GM19395 (cell line): ENCODE data around the gene ACVR2B.

ENCODE experiments used
- ATAC-seq: cut with Tn5 transposase; IDR thresholded peaks from one replicate; pipeline ENCODE4 v1.9.1; 2021; ENCODE audit warnings: mild to moderate bottlenecking, moderate library complexity; ENCODE audit not compliant: unreplicated experiment

The ACVR2B gene

DNA sequence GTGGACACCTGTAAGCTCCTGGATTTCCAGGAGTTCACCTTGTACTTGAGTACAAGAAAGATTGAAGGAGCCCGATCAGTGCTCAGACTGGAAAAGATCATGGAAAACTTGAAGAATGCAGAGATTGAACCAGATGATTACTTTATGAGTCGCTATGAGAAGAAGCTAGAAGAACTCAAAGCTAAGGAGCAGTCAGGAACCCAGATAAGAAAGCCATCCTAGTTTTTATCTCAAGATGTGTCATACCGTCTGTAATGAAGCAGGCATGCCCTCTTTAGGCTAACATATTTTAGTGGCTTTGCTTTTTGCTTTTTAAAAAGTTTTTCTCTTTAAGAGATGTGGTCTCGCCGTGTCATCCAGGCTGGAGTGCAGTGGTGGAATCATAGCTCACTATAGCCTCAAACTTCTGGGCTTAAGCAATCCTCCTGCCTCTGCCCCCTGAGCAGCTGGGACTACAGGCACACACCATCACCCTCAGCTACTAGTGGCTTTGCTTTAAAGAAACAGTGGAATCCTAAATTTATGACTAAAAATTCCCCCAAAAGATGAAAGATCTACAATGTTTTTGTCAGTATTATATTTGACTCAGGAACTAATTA lies 70.5 kb downstream of the ACVR2B start:
- no peak for ATAC-seq

DNA sequence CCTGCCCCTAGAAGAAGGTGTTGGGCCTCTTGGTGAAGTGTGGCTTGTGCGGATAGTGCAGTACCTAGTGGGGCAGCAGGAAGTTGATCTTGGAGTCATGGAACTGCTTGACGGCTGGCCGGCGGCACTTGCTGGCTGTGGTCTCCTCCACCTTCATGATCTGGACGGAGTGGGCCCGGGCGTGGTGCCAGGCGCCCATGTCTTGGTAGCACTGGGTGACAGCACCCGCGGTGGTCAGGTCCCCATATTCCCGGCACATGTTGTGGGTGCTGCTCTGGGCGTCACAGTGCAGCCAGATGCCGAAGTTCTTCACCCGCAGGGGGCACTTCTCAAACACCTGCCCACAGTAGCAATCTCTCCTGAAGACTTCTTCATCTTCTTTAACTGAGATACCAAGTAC lies 73.1 kb downstream of the ACVR2B start:
- no peak for ATAC-seq

- no peak for ATAC-seq
These were observed 74.8 kb downstream of the ACVR2B start for GRCh38 chr3:38528457-38528856.

DNA sequence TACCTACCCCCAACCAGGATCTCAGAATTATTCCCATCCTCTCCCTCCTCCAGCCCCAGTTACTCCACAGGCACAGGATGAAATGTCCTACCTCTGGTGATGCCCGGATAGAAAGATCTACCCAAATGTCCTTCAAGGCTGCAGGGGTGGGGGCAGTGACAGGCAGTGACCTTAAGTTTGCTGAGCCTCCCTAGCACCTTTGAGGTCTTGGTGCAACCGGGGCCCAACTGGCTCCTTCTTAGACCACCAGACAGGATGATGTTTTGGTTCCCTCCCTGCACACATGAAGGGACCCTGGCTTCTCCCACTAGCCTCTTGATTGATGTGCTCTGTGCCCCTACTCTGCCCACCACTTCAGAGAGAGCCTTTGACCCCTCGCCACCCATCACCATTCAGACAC lies 78.8 kb downstream of the ACVR2B start:
- ATAC-seq = no peak

DNA sequence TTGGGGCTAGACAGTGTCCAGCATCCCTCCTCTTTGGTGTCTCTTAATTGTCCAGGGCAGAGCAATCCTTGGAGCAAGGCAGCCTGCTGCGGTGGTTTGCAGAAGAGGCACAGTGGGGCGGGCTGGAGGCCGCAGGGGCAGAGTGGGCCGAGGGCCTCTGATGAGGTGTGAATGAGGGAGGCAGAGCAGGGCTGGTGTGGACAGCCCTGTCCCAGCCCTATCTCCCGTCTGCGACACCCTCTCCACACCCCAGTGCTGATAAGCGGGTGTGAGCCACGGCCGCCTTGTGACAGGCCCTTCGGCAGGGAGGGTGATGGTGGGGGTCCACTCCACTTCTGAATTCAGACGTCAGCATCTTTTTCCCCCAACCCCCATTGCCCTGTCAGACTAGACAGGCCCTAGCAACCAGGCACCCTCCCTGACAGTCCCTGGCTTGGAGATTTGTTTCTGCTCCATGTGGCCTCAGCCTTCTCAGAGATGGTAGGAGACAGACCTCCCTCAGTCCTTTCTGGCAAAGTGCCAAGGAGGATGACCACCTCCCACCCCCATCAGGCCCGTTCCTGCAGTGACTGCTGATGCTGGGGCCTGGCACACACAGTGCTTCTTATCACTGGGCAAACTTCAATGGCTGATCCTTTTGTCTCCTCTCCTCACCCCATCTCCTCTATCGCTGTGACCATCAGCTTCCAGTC lies 79.7 kb downstream of the ACVR2B start:
- no peak for ATAC-seq

DNA sequence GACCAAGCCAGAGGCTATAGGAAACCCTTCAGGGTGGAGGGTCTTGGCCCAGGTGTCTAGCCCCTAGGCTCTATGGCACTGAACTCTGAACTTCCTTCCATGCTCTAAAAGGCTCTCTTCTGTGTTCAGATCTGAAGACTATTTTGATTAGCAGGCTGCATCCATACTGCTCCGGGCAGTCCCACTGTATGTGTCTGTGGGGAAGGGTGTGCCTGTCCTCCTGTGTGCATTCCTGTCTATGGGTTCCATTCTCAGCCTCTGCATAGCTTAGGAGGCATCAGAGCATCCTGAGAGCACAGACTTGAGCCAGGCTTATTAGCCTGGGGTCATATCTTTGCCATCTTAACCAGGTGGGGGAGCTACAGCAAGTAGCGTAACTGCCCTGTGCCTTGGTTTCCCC lies 80.5 kb downstream of the ACVR2B start:
- no peak for ATAC-seq

- ATAC-seq = no peak
These were observed 80.9 kb downstream of the ACVR2B start for GRCh38 chr3:38534604-38535003.

DNA sequence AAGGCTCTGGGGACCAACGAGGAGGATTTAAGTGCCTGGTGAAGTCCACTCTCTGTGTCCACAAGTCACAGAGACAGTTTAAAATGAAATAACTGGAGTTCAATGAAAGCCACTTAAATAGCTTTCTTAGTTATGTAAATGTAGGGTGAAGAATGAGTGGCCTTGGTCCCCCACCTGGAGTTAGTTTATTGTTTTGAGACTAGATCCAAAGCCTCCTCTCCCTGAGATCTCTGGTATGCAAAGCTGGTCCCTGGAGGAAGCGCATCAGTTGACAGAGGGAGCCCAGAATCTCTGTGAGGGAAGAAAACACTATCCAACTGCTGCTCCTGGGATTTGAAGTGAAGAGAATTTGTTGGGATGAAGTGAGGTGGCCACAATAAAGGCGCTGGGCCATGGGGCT lies 83.0 kb downstream of the ACVR2B start:
- ATAC-seq = no peak

GRCh38 chr3:38538773-38539353 lies 85.2 kb downstream of the ACVR2B start:
- ATAC-seq = no peak

DNA sequence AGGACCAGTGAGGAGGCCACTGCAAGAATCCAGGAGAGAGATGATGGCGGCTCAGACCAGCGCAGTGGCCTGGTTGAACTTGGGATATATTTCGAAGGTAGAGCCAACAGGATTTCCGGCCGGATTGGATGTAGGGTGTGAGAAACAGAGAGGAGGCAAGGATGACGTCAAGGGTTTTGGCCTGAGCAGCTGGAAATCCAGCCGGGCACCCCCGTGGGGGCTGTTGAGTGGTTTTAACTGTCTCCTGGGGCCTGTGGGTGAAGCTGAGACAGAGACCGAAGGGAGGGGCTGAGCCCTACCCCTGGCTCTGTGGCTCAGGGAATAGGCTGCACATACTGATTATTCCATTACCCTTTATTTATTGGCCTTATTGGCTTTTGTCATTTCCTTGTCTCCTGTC lies 88.1 kb downstream of the ACVR2B start:
- ATAC-seq = no peak
